Astrocyte of the spinal cord (primary cell): ENCODE measurements around the gene TAOK1.

Experiments
- DNase-seq: peaks from one replicate; pipeline ENCODE4 v3.0.0; 2011; ENCODE audit warnings: low read depth, low spot score
- H3K4me3 ChIP-seq: 2 replicates; pipeline ENCODE4 v1.5.1; 2011; ENCODE audit warnings: low read depth, mild to moderate bottlenecking, low read length, moderate library complexity
- in situ Hi-C: cut with HindIII; loops from 2 replicates; pipeline ENCODE4 v1.10.0; 2017; ENCODE audit warnings: low sequenced_read_pairs
- TF ChIP-seq, protein P1 (sequence below): IDR thresholded peaks from 2 replicates; pipeline ENCODE4 v1.5.1; 2012; ENCODE audit warnings: low read depth, mild to moderate bottlenecking, low read length, inconsistent platforms

The TAOK1 gene

GRCh38 chr17:29430275-29430674 lies 40.1 kb downstream of the TAOK1 start:
- no peak for DNase-seq
- H3K4me3 ChIP-seq, result no peak overlapping the region
- TF ChIP-seq, protein P1, sequence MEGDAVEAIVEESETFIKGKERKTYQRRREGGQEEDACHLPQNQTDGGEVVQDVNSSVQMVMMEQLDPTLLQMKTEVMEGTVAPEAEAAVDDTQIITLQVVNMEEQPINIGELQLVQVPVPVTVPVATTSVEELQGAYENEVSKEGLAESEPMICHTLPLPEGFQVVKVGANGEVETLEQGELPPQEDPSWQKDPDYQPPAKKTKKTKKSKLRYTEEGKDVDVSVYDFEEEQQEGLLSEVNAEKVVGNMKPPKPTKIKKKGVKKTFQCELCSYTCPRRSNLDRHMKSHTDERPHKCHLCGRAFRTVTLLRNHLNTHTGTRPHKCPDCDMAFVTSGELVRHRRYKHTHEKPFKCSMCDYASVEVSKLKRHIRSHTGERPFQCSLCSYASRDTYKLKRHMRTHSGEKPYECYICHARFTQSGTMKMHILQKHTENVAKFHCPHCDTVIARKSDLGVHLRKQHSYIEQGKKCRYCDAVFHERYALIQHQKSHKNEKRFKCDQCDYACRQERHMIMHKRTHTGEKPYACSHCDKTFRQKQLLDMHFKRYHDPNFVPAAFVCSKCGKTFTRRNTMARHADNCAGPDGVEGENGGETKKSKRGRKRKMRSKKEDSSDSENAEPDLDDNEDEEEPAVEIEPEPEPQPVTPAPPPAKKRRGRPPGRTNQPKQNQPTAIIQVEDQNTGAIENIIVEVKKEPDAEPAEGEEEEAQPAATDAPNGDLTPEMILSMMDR, result no peak
- in situ Hi-C loops, result no loop called here

DNA sequence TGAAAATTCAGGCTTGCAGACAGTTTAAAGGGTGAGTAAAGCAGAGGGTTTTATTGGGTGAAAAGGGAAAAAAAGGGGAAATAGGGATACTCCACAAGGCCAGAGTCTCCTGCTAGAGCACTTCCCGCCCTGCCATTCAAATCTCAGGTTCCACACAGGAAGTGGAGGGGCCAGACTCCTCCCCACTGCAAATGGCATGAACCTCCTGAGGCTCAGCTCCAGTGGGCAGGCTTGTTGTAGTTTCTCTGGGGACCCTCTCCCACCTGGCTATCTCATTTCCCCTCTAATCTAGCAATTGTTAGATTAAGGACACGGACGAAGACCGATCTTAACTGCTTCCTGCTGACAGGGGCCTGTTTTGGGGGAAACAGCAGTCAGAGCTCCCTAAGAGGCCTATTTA lies 43.4 kb downstream of the TAOK1 start:
- in situ Hi-C loops, result no loop called here
- no peak for DNase-seq
- no peak overlapping the region for H3K4me3 ChIP-seq
- TF ChIP-seq, protein P1, result no peak

DNA sequence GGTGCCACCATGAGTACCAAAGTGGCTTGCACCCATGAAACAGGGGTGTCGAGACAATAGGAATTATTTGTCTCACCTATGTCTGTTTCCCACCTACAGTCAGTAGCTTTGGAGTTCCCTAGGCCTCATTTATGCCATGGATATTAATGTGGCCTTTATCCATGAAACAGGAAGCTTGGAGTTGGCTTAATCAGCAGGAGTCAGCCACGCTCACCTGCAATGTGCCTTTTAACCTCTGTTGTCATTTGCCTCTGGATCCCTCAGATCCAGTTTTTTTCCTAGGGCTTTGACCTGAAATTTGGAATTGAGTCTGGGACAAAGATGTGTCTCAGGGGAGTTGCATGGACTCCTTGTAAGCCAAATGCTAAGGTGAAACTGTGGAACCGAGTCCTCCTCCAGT lies 44.4 kb downstream of the TAOK1 start:
- no peak overlapping the region for H3K4me3 ChIP-seq
- in situ Hi-C loops, result no loop called here
- DNase-seq, result no peak
- TF ChIP-seq, protein P1, result no peak

DNA sequence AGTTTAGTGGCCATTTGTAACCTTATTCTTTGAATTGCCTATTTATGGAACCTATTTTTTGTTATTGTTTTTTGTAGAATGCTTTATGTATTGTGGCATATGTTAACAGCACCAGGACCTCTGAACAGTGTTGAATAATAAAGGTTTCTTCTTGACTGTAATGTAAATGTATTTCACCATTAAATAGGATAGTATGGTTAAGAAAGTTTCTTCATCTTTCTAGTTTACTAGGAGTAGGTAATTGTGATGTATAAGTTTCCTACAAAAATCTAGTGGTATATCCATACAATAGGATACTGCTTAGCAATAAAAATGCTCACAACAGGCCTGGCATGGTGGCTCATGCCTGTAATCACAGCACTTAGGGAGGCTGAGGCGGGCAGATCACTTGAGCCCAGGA lies 52.3 kb downstream of the TAOK1 start:
- TF ChIP-seq, protein P1, result no peak
- in situ Hi-C loops, result no loop called here
- H3K4me3 ChIP-seq, result no peak overlapping the region
- DNase-seq, result no peak

DNA sequence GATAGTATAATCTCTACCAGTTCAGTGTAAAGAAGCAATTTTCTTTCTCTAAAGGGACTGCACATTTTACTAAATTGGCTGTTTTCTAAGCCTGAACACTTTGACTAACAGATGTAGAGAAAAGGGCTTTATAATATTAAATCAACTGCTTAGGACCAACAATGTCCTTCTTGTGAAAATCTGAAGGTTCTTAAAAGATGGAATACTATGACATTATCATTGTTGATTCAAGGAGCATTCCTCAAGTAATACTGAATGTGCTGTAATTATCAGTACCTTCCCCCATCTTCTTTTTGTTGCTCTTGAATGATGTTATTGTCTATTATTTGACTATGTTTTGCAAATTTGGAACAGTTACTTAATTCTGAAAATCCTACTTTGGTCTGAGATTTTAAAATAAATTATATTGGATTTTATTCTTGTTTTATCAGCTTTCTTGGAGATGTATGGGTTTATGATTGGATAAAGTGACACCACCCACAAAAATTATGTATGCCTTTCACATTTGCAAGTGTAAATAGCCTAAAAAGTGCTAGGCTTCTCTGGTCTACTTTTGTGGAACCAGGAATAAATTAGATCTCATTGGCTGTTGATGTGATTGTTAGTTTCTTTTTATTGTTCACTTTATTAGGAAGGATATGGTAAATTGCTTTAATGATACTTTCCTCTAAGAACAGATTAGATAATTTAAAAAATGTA lies 53.0 kb downstream of the TAOK1 start:
- TF ChIP-seq, protein P1, result no peak
- in situ Hi-C loops, result no loop called here
- no peak for DNase-seq
- no peak overlapping the region for H3K4me3 ChIP-seq

DNA sequence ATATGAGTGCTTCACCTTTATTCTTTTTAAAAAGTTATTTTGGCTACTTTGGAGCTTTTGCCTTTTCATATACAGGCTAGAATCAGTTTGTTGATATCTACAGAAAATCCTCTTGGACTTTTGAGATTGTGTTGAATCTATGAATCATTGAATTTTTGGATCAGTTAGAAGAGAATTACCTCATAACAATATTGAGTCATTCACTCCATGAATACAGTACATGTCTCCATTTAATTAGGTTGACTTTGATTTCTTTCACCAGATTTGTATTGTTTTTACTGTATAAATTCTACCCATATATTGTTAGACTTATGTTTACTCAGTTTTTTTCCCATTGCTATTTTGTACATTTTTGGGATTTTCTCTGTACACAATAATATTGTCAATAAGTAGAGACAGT lies 54.4 kb downstream of the TAOK1 start:
- H3K4me3 ChIP-seq, result no peak overlapping the region
- in situ Hi-C loops, result no loop called here
- TF ChIP-seq, protein P1, result no peak
- peak; percentile 52 for DNase-seq

DNA sequence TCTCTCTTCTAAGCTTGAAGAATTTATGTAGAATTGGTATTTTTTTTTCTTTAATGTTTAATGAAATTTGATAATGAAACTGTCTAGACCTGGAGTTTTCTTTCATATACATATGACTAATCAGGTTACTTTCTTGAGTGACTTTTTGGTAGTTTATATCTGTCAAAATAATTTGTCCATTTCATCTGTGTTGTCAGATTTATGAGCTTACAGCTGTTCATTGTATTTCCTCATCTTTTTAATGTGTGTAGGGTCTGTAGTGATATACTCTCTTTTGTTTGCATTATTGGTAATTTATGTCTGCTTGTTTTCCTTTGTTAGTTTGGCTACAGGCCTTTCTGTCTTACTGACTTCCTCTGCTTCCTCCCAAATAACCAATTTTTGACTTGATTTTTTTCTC lies 55.7 kb downstream of the TAOK1 start:
- in situ Hi-C loops, result no loop called here
- no peak for DNase-seq
- TF ChIP-seq, protein P1, result no peak
- no peak overlapping the region for H3K4me3 ChIP-seq
